ENCODE results near the gene THSD7A. TPM values are rescaled to one million over a fixed set of nuclear protein-coding genes. Genes with fewer than 3 reads are reported as not detected.

The THSD7A gene
- total and polyA plus RNA-seq, 9 of the 15 experiments (the other 6 are each of a cell fraction or from before 2014, with no cell fraction given): 0.01 to 0.02 TPM; not detected in 7

- no peak for TF ChIP-seq TCF7L2 (IDR thresholded peaks at IDR 0.05; ENCODE audit: low read depth, low read length)
- no peak for TF ChIP-seq ZNF274 (IDR thresholded peaks at IDR 0.05; ENCODE audit: borderline replicate concordance, low read depth, low read length)
Observed at GRCh38 chr7:11698384-11698871, 133.6 kb downstream of the THSD7A start (continued).

- Histone ChIP-seq H3K9me3 (replicated peaks; ENCODE audit: control insufficient read depth, insufficient read depth, low read depth, low read length) (no peaks in the 10 kb centered on the region), H3K4me3 (no peak overlapping the region), H3K9ac (ENCODE audit: insufficient read depth in 1 of 2, low read depth in 2 of 2, low read length in 2 of 2) (no peak overlapping the region), H3K4me1 (replicated peaks in 1 of 2; ENCODE audit: control insufficient read depth in 2 of 2, insufficient read depth in 2 of 2, low read length in 2 of 2) (no peaks in the 10 kb centered on the region), H3K9me1 (ENCODE audit: control insufficient read depth, insufficient read depth, low read length) (no peaks in the 10 kb centered on the region), H3K79me2 (ENCODE audit: control insufficient read depth, insufficient read depth, low read length) (no peaks in the 10 kb centered on the region), H3K27me3 (ENCODE audit: control insufficient read depth in 2 of 2, insufficient read depth in 2 of 2, low read length in 2 of 2) (no peaks in the 10 kb centered on the region), H3K36me3 (ENCODE audit: control insufficient read depth, insufficient read depth, low read length) (no peaks in the 10 kb centered on the region), H4K20me1 (replicated peaks; ENCODE audit: control insufficient read depth, insufficient read depth, low read length) (no peaks in the 10 kb centered on the region), H2AFZ (ENCODE audit: low read depth, low read length) (no peak overlapping the region), H3K27ac (ENCODE audit: extremely low read depth, low read depth, low read length) (no peak overlapping the region), H3K4me2 (ENCODE audit: insufficient read depth, low read length) (no peak overlapping the region)
- TF ChIP-seq RCOR1 (IDR thresholded peaks at IDR 0.05; ENCODE audit: borderline replicate concordance in 1 of 2, low read depth in 2 of 2, low read length in 2 of 2) (no peak), KLF16 (IDR thresholded peaks at IDR 0.05) (no peak), PURB (CRISPR knock-in tag; IDR thresholded peaks at IDR 0.05; ENCODE audit: low read depth) (no peak), KLF13 (tag; IDR thresholded peaks at IDR 0.05; ENCODE audit: borderline replicate concordance, low read depth) (no peak)
- no TSS peak for BruUV-seq (replicated peaks)
- no peak for DNase-seq (ENCODE audit: extremely low read depth in 1 of 4, low spot score in 3 of 4)
- CTCF ChIA-PET (ENCODE audit: low intra/inter-chr PET ratio): no interaction called here
- POLR2A ChIA-PET: no interaction called here
- in situ Hi-C loops (cut with MboI): no loop called here
- intact Hi-C loops (cut with micrococcal nuclease): no loop called here
- no peak for ATAC-seq
- no peak for FAIRE-seq
- 0% methylated on average over 3 of the region's 3 CpGs for WGBS (ENCODE audit: insufficient coverage, low coverage, missing lambda C conversion rate)
Observed at GRCh38 chr7:11690395-11690794, 141.6 kb downstream of the THSD7A start.
